D721Med (cell line): ENCODE results near the gene SERPINA3.

Experiments
- DNase-seq: peaks from one replicate; pipeline ENCODE4 v3.0.0; 2011; ENCODE audit warnings: low spot score; ENCODE audit not compliant: insufficient read length
- FAIRE-seq: peaks from 2 replicates; lab custom pipeline; 2011; peaks lifted over from hg19 to GRCh38; lab: Jason Lieb, UNC
- TF ChIP-seq, protein P1 (sequence below): IDR thresholded peaks from 2 replicates; pipeline ENCODE4 v1.5.1; 2012; ENCODE audit warnings: mild to moderate bottlenecking, control low read depth; ENCODE audit not compliant: insufficient read depth; ENCODE audit errors: missing control alignments

Gene SERPINA3

DNA sequence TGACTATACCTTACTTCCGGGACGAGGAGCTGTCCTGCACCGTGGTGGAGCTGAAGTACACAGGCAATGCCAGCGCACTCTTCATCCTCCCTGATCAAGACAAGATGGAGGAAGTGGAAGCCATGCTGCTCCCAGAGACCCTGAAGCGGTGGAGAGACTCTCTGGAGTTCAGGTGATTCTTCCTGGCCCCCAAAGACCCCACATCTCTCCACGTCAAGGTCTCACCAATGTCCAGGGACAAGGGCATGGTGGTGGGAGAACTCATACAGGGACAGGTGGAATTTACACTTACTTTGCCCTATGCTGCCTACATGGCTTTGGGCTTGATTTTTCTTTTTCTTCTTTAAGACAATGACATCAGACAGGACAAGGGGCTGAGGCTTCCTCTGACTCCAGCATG is 7.1 kb downstream of the SERPINA3 start:
- TF ChIP-seq, protein P1, sequence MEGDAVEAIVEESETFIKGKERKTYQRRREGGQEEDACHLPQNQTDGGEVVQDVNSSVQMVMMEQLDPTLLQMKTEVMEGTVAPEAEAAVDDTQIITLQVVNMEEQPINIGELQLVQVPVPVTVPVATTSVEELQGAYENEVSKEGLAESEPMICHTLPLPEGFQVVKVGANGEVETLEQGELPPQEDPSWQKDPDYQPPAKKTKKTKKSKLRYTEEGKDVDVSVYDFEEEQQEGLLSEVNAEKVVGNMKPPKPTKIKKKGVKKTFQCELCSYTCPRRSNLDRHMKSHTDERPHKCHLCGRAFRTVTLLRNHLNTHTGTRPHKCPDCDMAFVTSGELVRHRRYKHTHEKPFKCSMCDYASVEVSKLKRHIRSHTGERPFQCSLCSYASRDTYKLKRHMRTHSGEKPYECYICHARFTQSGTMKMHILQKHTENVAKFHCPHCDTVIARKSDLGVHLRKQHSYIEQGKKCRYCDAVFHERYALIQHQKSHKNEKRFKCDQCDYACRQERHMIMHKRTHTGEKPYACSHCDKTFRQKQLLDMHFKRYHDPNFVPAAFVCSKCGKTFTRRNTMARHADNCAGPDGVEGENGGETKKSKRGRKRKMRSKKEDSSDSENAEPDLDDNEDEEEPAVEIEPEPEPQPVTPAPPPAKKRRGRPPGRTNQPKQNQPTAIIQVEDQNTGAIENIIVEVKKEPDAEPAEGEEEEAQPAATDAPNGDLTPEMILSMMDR: no peak
- DNase-seq (no peak), FAIRE-seq (no peak)

GRCh38 chr14:94620597-94620996 is 8.4 kb downstream of the SERPINA3 start:
- no peak for FAIRE-seq
- TF ChIP-seq, protein P1: no peak
- no peak for DNase-seq

DNA sequence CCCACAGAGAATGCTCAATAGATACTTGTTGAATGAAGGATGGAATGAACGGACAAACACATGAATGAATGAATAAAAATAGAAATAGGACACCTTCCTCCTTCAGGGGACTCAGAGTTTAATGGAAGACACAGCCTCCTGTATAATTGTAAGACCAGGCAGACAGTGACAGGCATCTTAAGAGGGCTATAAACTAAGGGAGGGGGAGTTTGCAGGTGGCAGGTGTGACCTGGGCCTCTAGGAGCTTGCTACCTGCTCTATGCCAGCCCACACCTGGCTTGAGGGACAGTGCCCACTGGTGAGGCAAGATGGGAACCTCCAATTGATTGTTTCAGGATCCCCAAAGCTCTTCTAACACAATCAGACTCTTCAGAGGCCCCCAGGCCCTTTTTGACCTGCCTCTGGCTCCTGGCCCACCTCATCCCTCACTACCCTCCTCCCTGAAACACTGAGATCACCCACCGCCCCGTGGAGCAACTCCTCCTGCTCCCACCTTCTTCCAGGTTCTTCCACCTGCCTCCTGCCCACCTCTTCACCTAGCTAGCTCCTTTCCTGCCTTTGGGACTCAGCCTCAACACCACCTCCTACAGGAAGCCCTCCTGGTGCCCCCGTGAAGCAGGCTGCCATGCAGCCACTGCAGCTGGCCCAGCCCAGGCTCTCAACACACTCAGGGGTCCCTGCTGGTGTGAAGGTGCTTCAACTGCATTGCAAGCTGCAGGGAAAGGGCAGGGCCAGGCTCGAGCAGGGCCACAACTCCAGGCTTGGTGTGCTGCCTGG is 9.4 kb downstream of the SERPINA3 start:
- TF ChIP-seq, protein P1: no peak
- FAIRE-seq (no peak), DNase-seq (no peak)

GRCh38 chr14:94622653-94623421 is 10.6 kb downstream of the SERPINA3 start:
- DNase-seq: no peak
- TF ChIP-seq, protein P1: no peak
- FAIRE-seq: no peak

GRCh38 chr14:94623422-94623809 is 11.2 kb downstream of the SERPINA3 start:
- FAIRE-seq: no peak
- TF ChIP-seq, protein P1: no peak

DNA sequence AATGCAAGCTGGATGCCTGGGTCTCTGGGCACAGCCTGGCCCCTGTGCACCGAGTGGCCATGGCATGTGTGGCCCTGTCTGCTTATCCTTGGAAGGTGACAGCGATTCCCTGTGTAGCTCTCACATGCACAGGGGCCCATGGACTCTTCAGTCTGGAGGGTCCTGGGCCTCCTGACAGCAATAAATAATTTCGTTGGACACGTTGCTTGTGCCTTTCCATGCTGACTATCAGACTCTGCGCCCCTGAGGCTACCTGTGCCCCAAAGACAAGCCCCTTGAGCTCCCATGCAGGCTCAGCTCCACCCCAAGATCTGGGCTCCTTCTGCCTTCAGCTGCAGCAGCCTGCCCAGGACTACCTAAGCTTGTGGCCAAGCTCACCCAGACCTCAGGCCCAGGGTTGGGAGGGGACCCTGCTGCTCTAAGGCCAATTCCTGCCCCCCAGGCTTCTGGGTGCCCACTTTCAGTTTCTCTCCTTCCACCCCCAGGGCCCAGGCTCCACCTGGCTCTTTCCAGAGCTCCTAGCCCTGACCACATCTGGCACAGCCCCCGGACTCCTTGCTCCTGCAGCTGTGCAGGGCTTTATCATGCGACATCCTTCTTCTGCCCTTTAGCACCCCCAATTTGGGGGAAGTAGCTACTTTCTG is 11.8 kb downstream of the SERPINA3 start:
- TF ChIP-seq, protein P1: no peak
- FAIRE-seq: no peak
- no peak for DNase-seq

More at GRCh38 chr14:94623422-94623809, 11.2 kb downstream of the SERPINA3 start:
- DNase-seq: no peak
